CD4-positive, CD25-positive, alpha-beta regulatory T cell (primary cell): Measurements from ENCODE around the gene FAM222A. TPM values are rescaled to one million over a fixed set of nuclear protein-coding genes. Genes with fewer than 3 reads are reported as not detected.
A peak's percentile ranks its signal among the peaks of the same experiment; 100 is the strongest.

Experiments
- ATAC-seq, 2 donors: fragments of 150-1000 bp; cut with Tn5 transposase; one replicate each; pipeline ENCODE4 v1.10.0; 2021; ENCODE audit warnings: low read depth in 2 of 2, moderate number of reproducible peaks in 2 of 2, moderate library complexity in 1 of 2
- DNase-seq, 3 donors: peaks; one replicate each; pipeline versions ENCODE4 v3.0.0 to v3.0.0-alpha.2; 2012 to 2022; ENCODE audit warnings: mixed read lengths in 1 of 3
- H3K27ac ChIP-seq: one replicate; pipeline ENCODE4 v1.7.0; 2013; ENCODE audit warnings: mild to moderate bottlenecking, low read length; ENCODE audit not compliant: insufficient read depth, poor library complexity, severe bottlenecking
- H3K27me3 ChIP-seq: one replicate; pipeline ENCODE4 v1.7.0; 2013; ENCODE audit warnings: low read length; ENCODE audit not compliant: control insufficient read depth, insufficient read depth
- H3K36me3 ChIP-seq: one replicate; pipeline ENCODE4 v1.7.0; 2013; ENCODE audit warnings: mild to moderate bottlenecking, low read length, moderate library complexity; ENCODE audit not compliant: control insufficient read depth, insufficient read depth
- H3K4me1 ChIP-seq: 2 replicates; pipeline ENCODE4 v1.7.0; 2013; ENCODE audit warnings: mild to moderate bottlenecking, low read length; ENCODE audit not compliant: insufficient read depth, control insufficient read depth, poor library complexity, severe bottlenecking
- H3K4me3 ChIP-seq: one replicate; pipeline ENCODE4 v1.7.0; 2013; ENCODE audit warnings: low read depth, mild to moderate bottlenecking, low read length, moderate library complexity
- H3K9me3 ChIP-seq, 2 experiments: 1 replicate in 1 of 2; 2 replicates in 1 of 2; pipeline ENCODE4 v1.7.0; 2013; ENCODE audit warnings: low read length in 2 of 2, mild to moderate bottlenecking in 1 of 2, moderate library complexity in 1 of 2; ENCODE audit not compliant: control insufficient read depth in 2 of 2
- H3K27ac Mint-ChIP-seq, 3 donors: one replicate each; pipeline ENCODE4 v1.8.0; 2020 to 2022; ENCODE audit warnings: mild to moderate bottlenecking in 3 of 3, mixed read lengths in 3 of 3, moderate library complexity in 2 of 3
- H3K27me3 Mint-ChIP-seq: one replicate; pipeline ENCODE4 v1.8.0; 2022; ENCODE audit warnings: mild to moderate bottlenecking, mixed read lengths
- H3K36me3 Mint-ChIP-seq: one replicate; pipeline ENCODE4 v1.8.0; 2020; ENCODE audit warnings: mixed read lengths
- H3K4me1 Mint-ChIP-seq, 4 donors: one replicate each; pipeline ENCODE4 v1.8.0; 2020 to 2022; ENCODE audit warnings: mixed read lengths in 4 of 4, mild to moderate bottlenecking in 1 of 4
- H3K4me3 Mint-ChIP-seq, 4 donors: one replicate each; pipeline ENCODE4 v1.8.0; 2020 to 2022; ENCODE audit warnings: mild to moderate bottlenecking in 4 of 4, mixed read lengths in 4 of 4, moderate library complexity in 3 of 4
- H3K9me3 Mint-ChIP-seq, 7 donors: one replicate each; pipeline ENCODE4 v1.8.0; 2020 to 2022; ENCODE audit warnings: mixed read lengths in 7 of 7, mild to moderate bottlenecking in 3 of 7, moderate library complexity in 2 of 7
- polyA plus RNA-seq, 4 donors: library from polyadenylated mRNA; unstranded; fragments of 300-500 nt; fragmentation: Illumina TruSeq; gene quantifications; one replicate each; pipeline ENCODE4 v1.2.3, GENCODE V29; 2021
- total RNA-seq: library from RNA; stranded (reverse); gene quantifications from one replicate; pipeline ENCODE4 v1.2.3, GENCODE V29; 2022

Gene FAM222A
- total and polyA plus RNA-seq, 5 donors from 2014 or later = 0.08 to 2.3 TPM; not detected in 3

GRCh38 chr12:109777544-109777943, 63.9 kb downstream of the FAM222A start:
- ATAC-seq = peak; percentile 54 to 59
- H3K27ac ChIP-seq = no peak overlapping the region

GRCh38 chr12:109778684-109779083, 65.1 kb downstream of the FAM222A start:
- ATAC-seq = no peak
- no peak overlapping the region for H3K27ac Mint-ChIP-seq

More at GRCh38 chr12:109777544-109777943, 63.9 kb downstream of the FAM222A start:
- Histone ChIP-seq H3K36me3 (no peaks in the 10 kb centered on the region), H3K9me3 (no peaks in the 10 kb centered on the region), H3K4me3 (no peak overlapping the region), H3K4me1 (no peaks in the 10 kb centered on the region), H3K27me3 (no peaks in the 10 kb centered on the region)
- Mint-ChIP-seq H3K36me3 (no peaks in the 10 kb centered on the region), H3K4me3 (peak overlapping the region in 2 of 4 donors; percentile 57 to 69), H3K27me3 (peaks cover 4% of the 10 kb centered on the region), H3K4me1 (peaks cover 0 to 8% (median 2%) of the 10 kb centered on the region in 4 donors), H3K27ac (peak overlapping the region in 1 of 3 donors; percentile 93), H3K9me3 (peaks cover 0 to 1% (median 0%) of the 10 kb centered on the region in 7 donors)
- DNase-seq = peak in 2 of 3 donors; percentile 38 to 73

GRCh38 chr12:109779382-109779781, 65.8 kb downstream of the FAM222A start:
- H3K27ac Mint-ChIP-seq = no peak overlapping the region
- ATAC-seq = no peak
- Histone ChIP-seq H3K9me3 (no peaks in the 10 kb centered on the region), H3K27ac (no peak overlapping the region), H3K27me3 (no peaks in the 10 kb centered on the region), H3K4me1 (no peaks in the 10 kb centered on the region), H3K4me3 (no peak overlapping the region), H3K36me3 (no peaks in the 10 kb centered on the region)
- no peaks in the 10 kb centered on the region for H3K27me3 Mint-ChIP-seq
- H3K9me3 Mint-ChIP-seq = peaks cover 0 to 1% (median 0%) of the 10 kb centered on the region in 7 donors
- DNase-seq = no peak
- H3K36me3 Mint-ChIP-seq = no peaks in the 10 kb centered on the region
- H3K4me3 Mint-ChIP-seq = no peak overlapping the region
- peaks cover 0 to 5% (median 2%) of the 10 kb centered on the region in 4 donors for H3K4me1 Mint-ChIP-seq

More at GRCh38 chr12:109778684-109779083, 65.1 kb downstream of the FAM222A start:
- DNase-seq = no peak
- Mint-ChIP-seq H3K4me1 (peaks cover 0 to 5% (median 2%) of the 10 kb centered on the region in 4 donors), H3K9me3 (peaks cover 0 to 1% (median 0%) of the 10 kb centered on the region in 7 donors), H3K4me3 (no peak overlapping the region), H3K36me3 (no peaks in the 10 kb centered on the region), H3K27me3 (peaks cover 3% of the 10 kb centered on the region)
- Histone ChIP-seq H3K36me3 (no peaks in the 10 kb centered on the region), H3K4me1 (no peaks in the 10 kb centered on the region), H3K27me3 (no peaks in the 10 kb centered on the region), H3K9me3 (no peaks in the 10 kb centered on the region), H3K27ac (no peak overlapping the region), H3K4me3 (no peak overlapping the region)

GRCh38 chr12:109781668-109782325, 68.2 kb downstream of the FAM222A start:
- Mint-ChIP-seq H3K9me3 (peaks cover 0 to 1% (median 0%) of the 10 kb centered on the region in 7 donors), H3K27ac (no peak overlapping the region), H3K4me3 (no peak overlapping the region), H3K4me1 (peaks cover 0 to 5% (median 2%) of the 10 kb centered on the region in 4 donors), H3K36me3 (no peaks in the 10 kb centered on the region), H3K27me3 (peaks cover 6% of the 10 kb centered on the region)
- no peaks in the 10 kb centered on the region for H3K9me3 ChIP-seq
- no peak overlapping the region for H3K4me3 ChIP-seq
- H3K27ac ChIP-seq = no peak overlapping the region
- DNase-seq (no peak), ATAC-seq (no peak)
- no peaks in the 10 kb centered on the region for H3K4me1 ChIP-seq
- no peaks in the 10 kb centered on the region for H3K36me3 ChIP-seq
- no peaks in the 10 kb centered on the region for H3K27me3 ChIP-seq

GRCh38 chr12:109782326-109782703, 68.7 kb downstream of the FAM222A start:
- Histone ChIP-seq H3K4me3 (no peak overlapping the region), H3K27me3 (no peaks in the 10 kb centered on the region), H3K4me1 (no peaks in the 10 kb centered on the region), H3K9me3 (no peaks in the 10 kb centered on the region), H3K36me3 (no peaks in the 10 kb centered on the region), H3K27ac (no peak overlapping the region)
- no peak for DNase-seq
- H3K27me3 Mint-ChIP-seq = peaks cover 6% of the 10 kb centered on the region
- ATAC-seq = no peak
- H3K9me3 Mint-ChIP-seq = peaks cover 0 to 1% (median 0%) of the 10 kb centered on the region in 7 donors
- no peaks in the 10 kb centered on the region for H3K36me3 Mint-ChIP-seq
- H3K4me1 Mint-ChIP-seq = peaks cover 0 to 4% (median 2%) of the 10 kb centered on the region in 4 donors
- no peak overlapping the region for H3K4me3 Mint-ChIP-seq
- H3K27ac Mint-ChIP-seq = no peak overlapping the region

- no peaks in the 10 kb centered on the region for H3K36me3 Mint-ChIP-seq
- no peaks in the 10 kb centered on the region for H3K4me1 ChIP-seq
- H3K9me3 ChIP-seq = no peaks in the 10 kb centered on the region
- no peaks in the 10 kb centered on the region for H3K27me3 ChIP-seq
- no peak overlapping the region for H3K4me3 Mint-ChIP-seq
- ATAC-seq = peak in 1 of 2 donors; percentile 28
- H3K27ac Mint-ChIP-seq = no peak overlapping the region
- H3K4me3 ChIP-seq = no peak overlapping the region
- H3K9me3 Mint-ChIP-seq = peaks cover 0 to 1% (median 0%) of the 10 kb centered on the region in 7 donors
- peaks cover 6% of the 10 kb centered on the region for H3K27me3 Mint-ChIP-seq
- no peaks in the 10 kb centered on the region for H3K4me1 Mint-ChIP-seq
- no peak overlapping the region for H3K27ac ChIP-seq
- H3K36me3 ChIP-seq = no peaks in the 10 kb centered on the region
- DNase-seq = no peak
These were observed 69.7 kb downstream of the FAM222A start for GRCh38 chr12:109783135-109783964.

- ATAC-seq (no peak), DNase-seq (no peak)
- no peaks in the 10 kb centered on the region for H3K4me1 ChIP-seq
- Mint-ChIP-seq H3K9me3 (peaks cover 0 to 1% (median 0%) of the 10 kb centered on the region in 7 donors), H3K27ac (no peak overlapping the region), H3K36me3 (no peaks in the 10 kb centered on the region), H3K4me1 (no peaks in the 10 kb centered on the region), H3K27me3 (peaks cover 6% of the 10 kb centered on the region), H3K4me3 (no peak overlapping the region)
- no peak overlapping the region for H3K4me3 ChIP-seq
- H3K27ac ChIP-seq = no peak overlapping the region
- H3K27me3 ChIP-seq = no peaks in the 10 kb centered on the region
- H3K36me3 ChIP-seq = no peaks in the 10 kb centered on the region
- no peaks in the 10 kb centered on the region for H3K9me3 ChIP-seq
These were observed 70.3 kb downstream of the FAM222A start for GRCh38 chr12:109783965-109784244.
